LNCaP clone FGC (cell line): ENCODE results near the gene PIP5K1B.
A peak's percentile ranks its signal among the peaks of the same experiment; 100 is the strongest.

ENCODE experiments used
- DNase-seq: peaks from one replicate; pipeline ENCODE4 v3.0.0-alpha.2; 2011; ENCODE audit warnings: low read depth
- H3K4me3 ChIP-seq: 2 replicates; pipeline ENCODE4 v1.5.1; 2011; ENCODE audit warnings: mild to moderate bottlenecking, low read depth, low read length, control low read depth
- CTCF ChIP-seq: IDR thresholded peaks from 2 replicates; pipeline ENCODE4 v1.5.1; 2012; ENCODE audit warnings: mild to moderate bottlenecking; ENCODE audit not compliant: control insufficient read depth, insufficient read depth; ENCODE audit errors: extremely low read depth

Gene PIP5K1B

GRCh38 chr9:68707801-68708488 lies 2.9 kb downstream of the PIP5K1B start:
- no peak for DNase-seq
- H3K4me3 ChIP-seq, result no peak overlapping the region
- TF ChIP-seq CTCF, result no peak

- no peak overlapping the region for H3K4me3 ChIP-seq
- no peak for TF ChIP-seq CTCF
- DNase-seq, result no peak
These were observed 3.5 kb downstream of the PIP5K1B start for GRCh38 chr9:68708513-68708912.

GRCh38 chr9:68709291-68710110 lies 4.5 kb downstream of the PIP5K1B start:
- DNase-seq, result no peak
- no peak overlapping the region for H3K4me3 ChIP-seq
- no peak for TF ChIP-seq CTCF

GRCh38 chr9:68710111-68710471 lies 5.1 kb downstream of the PIP5K1B start:
- TF ChIP-seq CTCF, result no peak
- H3K4me3 ChIP-seq, result no peak overlapping the region
- no peak for DNase-seq

- TF ChIP-seq CTCF, result no peak
- DNase-seq, result peak; percentile 92
- no peak overlapping the region for H3K4me3 ChIP-seq
These were observed 6.2 kb downstream of the PIP5K1B start for GRCh38 chr9:68711281-68711680.

GRCh38 chr9:68711932-68712331 lies 6.9 kb downstream of the PIP5K1B start:
- TF ChIP-seq CTCF, result no peak
- no peak overlapping the region for H3K4me3 ChIP-seq
- DNase-seq, result no peak
